WI38 (cell line): ENCODE measurements around the gene SLC25A22.

ENCODE experiments used
- H3K4me3 ChIP-seq: 2 replicates; pipeline ENCODE4 v1.5.1; 2011; ENCODE audit warnings: low read depth, mild to moderate bottlenecking, control low read depth, low read length
- CTCF ChIP-seq: IDR thresholded peaks from 2 replicates; pipeline ENCODE4 v1.5.1; 2012; ENCODE audit warnings: low read depth, mild to moderate bottlenecking, control low read depth, low read length

The SLC25A22 gene

DNA sequence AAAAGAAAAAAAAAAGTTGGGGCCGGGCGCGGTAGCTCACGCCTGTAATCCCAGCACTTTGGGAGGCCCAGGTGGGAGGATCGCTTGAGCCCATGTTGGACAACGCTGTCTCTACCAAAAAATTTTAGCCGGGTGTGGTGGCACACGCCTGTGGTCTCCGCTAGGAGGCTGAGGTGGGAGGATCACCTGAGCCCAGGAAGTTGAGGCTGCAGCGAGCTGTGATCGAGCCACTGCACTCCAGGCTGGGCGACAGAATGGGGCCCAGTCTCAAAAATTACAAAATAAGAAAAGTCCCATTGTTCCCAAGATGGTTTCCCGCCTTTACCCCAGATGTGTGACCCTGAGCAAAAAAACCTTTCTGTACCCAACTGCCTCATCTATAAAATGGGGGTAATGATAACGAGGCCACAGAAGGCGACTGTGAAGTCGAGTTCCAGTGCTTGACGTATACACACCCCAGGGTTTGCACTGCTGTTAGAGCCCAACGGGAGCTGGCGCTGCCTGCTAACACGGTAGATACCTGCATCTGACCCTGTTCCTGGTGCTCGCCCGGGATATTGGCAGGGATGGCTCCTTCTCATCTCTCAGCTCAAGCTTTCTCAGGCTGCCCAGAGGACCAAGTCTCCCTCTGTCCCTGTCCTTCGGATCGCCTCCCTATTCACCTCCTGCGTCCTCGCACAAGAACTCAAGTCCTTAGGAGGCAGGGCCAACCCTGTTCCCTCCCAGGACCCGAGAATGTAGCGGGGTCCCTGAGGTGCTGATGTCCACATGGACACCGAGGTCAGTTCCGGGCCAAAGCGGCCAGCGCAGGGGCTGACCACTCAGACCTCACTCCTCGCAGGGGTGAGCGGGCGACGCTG lies 10.6 kb upstream of the SLC25A22 start:
- H3K4me3 ChIP-seq: peak overlapping the region; percentile 98
- no peak for TF ChIP-seq CTCF

GRCh38 chr11:804599-804964 lies 6.5 kb upstream of the SLC25A22 start:
- peak overlapping the region; percentile 68 for H3K4me3 ChIP-seq
- TF ChIP-seq CTCF: no peak

DNA sequence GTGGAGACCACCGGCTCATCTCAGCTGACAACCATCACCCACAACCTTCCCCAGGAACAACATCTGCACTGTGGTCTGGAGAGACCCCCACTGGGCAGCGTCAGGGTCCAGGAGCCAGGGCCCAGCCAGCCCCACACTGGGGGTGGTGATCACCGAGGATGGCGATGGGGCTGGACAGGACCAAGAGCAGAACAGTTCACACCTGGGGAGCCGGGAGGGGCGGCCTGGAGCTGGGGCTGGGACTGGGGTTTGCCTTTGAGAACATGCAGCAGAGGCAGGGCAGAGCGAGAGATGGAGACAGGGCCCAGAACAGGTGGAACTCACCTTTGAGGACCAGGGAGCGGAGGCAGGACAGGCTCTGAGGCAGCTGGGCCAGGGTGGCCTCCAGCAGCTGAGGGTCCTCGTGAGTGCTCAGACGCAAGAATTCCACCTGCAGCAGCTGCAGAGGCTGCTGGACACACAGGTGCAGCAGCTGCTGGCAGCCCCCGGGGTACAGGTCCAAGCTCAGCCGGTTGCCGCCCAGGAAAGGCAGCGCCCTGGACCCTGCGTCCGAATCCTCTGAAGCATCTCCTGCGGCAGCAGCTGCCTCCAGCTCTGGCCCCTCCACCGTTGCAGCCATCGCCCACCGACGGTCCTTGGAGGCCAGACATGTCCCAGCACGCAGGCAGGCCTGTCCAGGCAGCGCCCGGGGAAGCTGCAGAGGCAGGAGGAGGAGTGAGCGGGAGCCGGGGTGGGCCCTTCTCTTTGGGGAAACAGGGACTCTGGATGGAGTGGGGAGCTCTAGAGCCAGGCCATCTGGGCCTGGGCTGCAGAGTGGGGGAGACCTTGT lies 5.9 kb upstream of the SLC25A22 start:
- no peak for TF ChIP-seq CTCF
- peak overlapping the region; percentile 68 for H3K4me3 ChIP-seq

- TF ChIP-seq CTCF: no peak
- H3K4me3 ChIP-seq: peak overlapping the region; percentile 68
Measured at GRCh38 chr11:803467-803742, 5.3 kb upstream of the SLC25A22 start.

DNA sequence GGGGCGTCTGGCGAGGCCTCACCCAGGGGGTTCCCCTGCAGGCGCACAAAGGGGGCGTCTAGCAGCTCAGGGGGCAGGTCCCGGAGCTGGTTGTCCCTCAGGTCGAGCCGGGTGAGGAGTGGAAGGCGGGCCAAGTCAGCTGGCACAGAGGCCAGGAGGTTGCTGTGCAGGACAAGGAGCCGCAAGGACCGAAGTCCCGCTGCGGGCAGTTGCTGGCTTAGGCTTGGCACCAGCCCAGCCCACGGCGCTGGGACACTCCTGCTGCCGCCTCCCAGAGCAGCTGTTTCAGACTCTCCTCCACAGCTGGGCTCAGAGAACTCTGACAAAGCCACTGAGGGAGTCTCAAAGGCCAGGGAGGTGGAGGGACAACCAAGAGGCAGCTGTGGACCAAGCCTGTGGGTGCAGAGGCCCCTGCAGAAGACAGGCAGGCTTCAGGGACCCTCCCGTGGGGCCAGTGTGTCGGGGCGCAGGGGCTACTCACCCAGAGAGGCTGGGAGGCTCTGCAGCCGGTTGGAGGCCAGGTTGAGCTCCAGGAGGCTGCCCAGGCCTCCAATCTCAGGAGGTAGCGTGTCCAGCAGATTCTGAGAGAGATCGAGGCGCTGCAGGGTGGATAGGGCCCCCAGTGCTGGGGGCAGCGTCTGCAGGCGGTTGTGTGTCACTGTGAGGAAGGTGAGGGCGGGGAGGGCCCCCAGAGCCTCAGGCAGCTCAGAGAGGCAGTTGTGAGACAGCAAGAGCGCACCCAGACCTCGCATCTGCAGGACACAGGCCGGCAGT lies 4.8 kb upstream of the SLC25A22 start:
- no peak for TF ChIP-seq CTCF
- H3K4me3 ChIP-seq: peak overlapping the region; percentile 68; the same call in 1 of the 2 replicates

GRCh38 chr11:802018-802617 lies 4.0 kb upstream of the SLC25A22 start:
- TF ChIP-seq CTCF: no peak
- no peak overlapping the region for H3K4me3 ChIP-seq
